GM23338 (cell line): ENCODE results near the gene ESPN. TPM values are rescaled to one million over a fixed set of nuclear protein-coding genes. Genes with fewer than 3 reads are reported as not detected.

ENCODE experiments used
- ATAC-seq: fragments of 200-7000 bp; cut with Tn5 transposase; 3 replicates; pipeline ENCODE4 v1.9.1; 2020
- DNase-seq: peaks from one replicate; pipeline ENCODE4 v3.0.0-alpha.2; 2015; ENCODE audit warnings: low spot score
- H2AFZ ChIP-seq: fragments of 200-600 bp; sonication (generic); 2 replicates; pipeline ENCODE4 v1.8.0; 2016; ENCODE audit warnings: antibody characterized with exemption, mild to moderate bottlenecking, moderate library complexity
- H3F3A ChIP-seq: fragments of 200-600 bp; sonication (generic); replicated peaks from 2 replicates; pipeline ENCODE4 v1.8.0; 2017; ENCODE audit warnings: antibody characterized with exemption, mixed run types, low read depth
- H3K27ac ChIP-seq: fragments of 200-600 bp; sonication (generic); 2 replicates; pipeline ENCODE4 v1.6.1; 2016; ENCODE audit warnings: low read depth
- H3K27me3 ChIP-seq: fragments of 200-600 bp; sonication (generic); 2 replicates; pipeline ENCODE4 v1.8.0; 2016; ENCODE audit warnings: mild to moderate bottlenecking, mixed run types, moderate library complexity; ENCODE audit not compliant: insufficient read depth
- H3K36me3 ChIP-seq: fragments of 200-600 bp; sonication (generic); 2 replicates; pipeline ENCODE4 v1.8.0; 2016; ENCODE audit warnings: mild to moderate bottlenecking; ENCODE audit not compliant: insufficient read depth
- H3K4me1 ChIP-seq: fragments of 200-600 bp; sonication (generic); 2 replicates; pipeline ENCODE4 v1.8.0; 2016; ENCODE audit warnings: mild to moderate bottlenecking, moderate library complexity; ENCODE audit not compliant: insufficient read depth
- H3K4me2 ChIP-seq: fragments of 200-600 bp; sonication (generic); 2 replicates; pipeline ENCODE4 v1.7.1; 2017; ENCODE audit warnings: mixed run types
- H3K4me3 ChIP-seq: fragments of 200-600 bp; sonication (generic); 2 replicates; pipeline ENCODE4 v1.6.1; 2016; ENCODE audit warnings: mixed run types
- H3K79me2 ChIP-seq: fragments of 200-600 bp; sonication (generic); replicated peaks from 2 replicates; pipeline ENCODE4 v1.8.0; 2017; ENCODE audit warnings: mild to moderate bottlenecking; ENCODE audit not compliant: insufficient read depth
- H3K9me2 ChIP-seq: fragments of 200-600 bp; sonication (generic); 2 replicates; pipeline ENCODE4 v1.8.0; 2017; ENCODE audit not compliant: insufficient read depth
- H4K20me1 ChIP-seq: fragments of 200-600 bp; sonication (generic); replicated peaks from 2 replicates; pipeline ENCODE4 v1.8.0; 2017; ENCODE audit warnings: mild to moderate bottlenecking; ENCODE audit not compliant: insufficient read depth
- H3K27ac Mint-ChIP-seq: 2 replicates; pipeline ENCODE4 v1.8.0; 2020; ENCODE audit warnings: inconsistent platforms, mild to moderate bottlenecking, moderate library complexity, mixed read lengths
- H3K27me3 Mint-ChIP-seq: 3 replicates; pipeline ENCODE4 v1.8.0; 2022; ENCODE audit warnings: low read depth, mild to moderate bottlenecking, moderate library complexity, mixed read lengths, inconsistent platforms; ENCODE audit not compliant: insufficient read depth, poor library complexity
- H3K36me3 Mint-ChIP-seq: 3 replicates; pipeline ENCODE4 v1.8.0; 2021; ENCODE audit warnings: low read depth, mild to moderate bottlenecking, inconsistent platforms, moderate library complexity, mixed read lengths
- H3K4me1 Mint-ChIP-seq: 3 replicates; pipeline ENCODE4 v1.8.0; 2020; ENCODE audit warnings: mild to moderate bottlenecking, inconsistent platforms, mixed read lengths
- H3K4me3 Mint-ChIP-seq: 3 replicates; pipeline ENCODE4 v1.8.0; 2021; ENCODE audit warnings: moderate library complexity, mild to moderate bottlenecking, inconsistent platforms, mixed read lengths
- H3K9me3 Mint-ChIP-seq: 3 replicates; pipeline ENCODE4 v1.8.0; 2020; ENCODE audit warnings: moderate library complexity, mild to moderate bottlenecking, inconsistent platforms, mixed read lengths
- CTCF ChIP-seq, 2 experiments: fragments of 200-600 bp in 1 of 2; sonication (generic) in 1 of 2; conservative IDR thresholded peaks; 2 replicates each; pipeline versions ENCODE4 v1.5.1 to v1.6.1; 2016 to 2017; ENCODE audit warnings: antibody characterized with exemption in 2 of 2, low read depth in 2 of 2, mild to moderate bottlenecking in 2 of 2, moderate library complexity in 1 of 2
- ETS1 ChIP-seq: IDR thresholded peaks from 2 replicates; pipeline ENCODE4 v1.6.1; 2016; ENCODE audit warnings: antibody characterized with exemption
- EZH2 ChIP-seq: fragments of 200-600 bp; sonication (generic); IDR thresholded peaks from one replicate; pipeline ENCODE4 v1.8.0; 2017; ENCODE audit warnings: antibody characterized with exemption, mild to moderate bottlenecking, low read depth; ENCODE audit not compliant: unreplicated experiment
- EZH2phosphoT487 ChIP-seq: fragments of 200-600 bp; sonication (generic); IDR thresholded peaks from one replicate; pipeline ENCODE4 v1.8.1; 2018; ENCODE audit warnings: antibody characterized with exemption; ENCODE audit not compliant: unreplicated experiment
- JUNB ChIP-seq: IDR thresholded peaks from one replicate; pipeline ENCODE4 v1.6.1; 2016; ENCODE audit warnings: antibody characterized with exemption; ENCODE audit not compliant: unreplicated experiment
- POLR2AphosphoS5 ChIP-seq: IDR thresholded peaks from 2 replicates; pipeline ENCODE4 v1.6.1; 2016; ENCODE audit warnings: antibody characterized with exemption, low read depth
- REST ChIP-seq: IDR thresholded peaks from one replicate; pipeline ENCODE4 v1.6.1; 2018; ENCODE audit warnings: antibody characterized with exemption; ENCODE audit not compliant: unreplicated experiment
- ZNF331 ChIP-seq: fragments of 250-450 bp; sonication (Bioruptor Pico); IDR thresholded peaks from 2 replicates; pipeline ENCODE4 v1.5.0; 2020; ENCODE audit warnings: low read depth, mild to moderate bottlenecking, moderate library complexity
- polyA plus RNA-seq: library from polyadenylated mRNA; unstranded; fragments of >200 nt; fragmentation: Nextera tagmentation; extraction: Ambion mirVana; gene quantifications from 2 replicates; pipeline ENCODE4 v1.2.1, GENCODE V29; 2016
- total RNA-seq: library from RNA; depleted of rRNA; stranded (reverse); fragments of >200 nt; shearing (Covaris generic); gene quantifications from 2 replicates; pipeline ENCODE4 v1.2.3, GENCODE V29; 2014

The ESPN gene
- total and polyA plus RNA-seq, 2 experiments from 2014 or later: 12.2 to 13.6 TPM

- H3K4me1 ChIP-seq: peaks cover 7% of the 10 kb centered on the region; the same call in 1 of the 2 replicates
- Mint-ChIP-seq H3K4me3 (peak overlapping the region; percentile 54), H3K4me1 (peaks cover 35% of the 10 kb centered on the region), H3K9me3 (no peaks in the 10 kb centered on the region), H3K27ac (no peak overlapping the region), H3K27me3 (peaks cover 31% of the 10 kb centered on the region), H3K36me3 (peaks cover 8% of the 10 kb centered on the region; the same call in 1 of the 3 replicates)
- H4K20me1 ChIP-seq: no peaks in the 10 kb centered on the region
- no peaks in the 10 kb centered on the region for H3K79me2 ChIP-seq
- no peaks in the 10 kb centered on the region for H3K36me3 ChIP-seq
- H2AFZ ChIP-seq: no peak overlapping the region
- peak overlapping the region; percentile 84 for H3K4me2 ChIP-seq
- TF ChIP-seq ETS1 (no peak), EZH2phosphoT487 (no peak), REST (no peak), CTCF (conservative IDR thresholded peaks at IDR 0.05; ENCODE audit: low read depth in 2 of 2) (peak in 1 of 2 experiments; percentile 24; a peak in 1 of 4 replicates), JUNB (no peak), POLR2AphosphoS5 (no peak)
- peak; percentile 75 for DNase-seq
- H3K27me3 ChIP-seq: peaks cover 16% of the 10 kb centered on the region
- H3K9me2 ChIP-seq: no peaks in the 10 kb centered on the region
- H3F3A ChIP-seq: peaks cover 4% of the 10 kb centered on the region; the same call in 1 of the 2 replicates
- no peak overlapping the region for H3K27ac ChIP-seq
- peak; percentile 3 for ATAC-seq
- H3K4me3 ChIP-seq: peak overlapping the region; percentile 70; the same call in 1 of the 2 replicates
Measured at GRCh38 chr1:6448749-6449631, 24.4 kb downstream of the ESPN start.

GRCh38 chr1:6450005-6450450, 25.5 kb downstream of the ESPN start:
- Histone ChIP-seq H3K4me1 (peaks cover 7% of the 10 kb centered on the region; the same call in 1 of the 2 replicates), H3F3A (peaks cover 4% of the 10 kb centered on the region; the same call in 1 of the 2 replicates), H3K9me2 (no peaks in the 10 kb centered on the region), H4K20me1 (no peaks in the 10 kb centered on the region), H3K79me2 (no peaks in the 10 kb centered on the region), H3K4me3 (no peak overlapping the region), H3K4me2 (no peak overlapping the region), H3K27ac (no peak overlapping the region), H2AFZ (no peak overlapping the region), H3K27me3 (peaks cover 23% of the 10 kb centered on the region), H3K36me3 (no peaks in the 10 kb centered on the region)
- Mint-ChIP-seq H3K4me3 (peak overlapping the region; percentile 54; the same call in 1 of the 3 replicates), H3K27me3 (peaks cover 37% of the 10 kb centered on the region), H3K4me1 (peaks cover 32% of the 10 kb centered on the region), H3K9me3 (no peaks in the 10 kb centered on the region), H3K36me3 (peaks cover 8% of the 10 kb centered on the region; the same call in 1 of the 3 replicates), H3K27ac (no peak overlapping the region)
- no peak for DNase-seq
- ATAC-seq: no peak
- TF ChIP-seq EZH2: no peak
- no peak for TF ChIP-seq ZNF331 (CRISPR knock-in tag)
- TF ChIP-seq CTCF (conservative IDR thresholded peaks at IDR 0.05; ENCODE audit: low read depth in 2 of 2): no peak
